ENCODE data around the gene ATXN1. TPM values are rescaled to one million over a fixed set of nuclear protein-coding genes. Genes with fewer than 3 reads are reported as not detected.

The ATXN1 gene
- total RNA-seq, 4 donors from 2014 or later, result 21.0 to 102 (median 51.1) TPM

DNA sequence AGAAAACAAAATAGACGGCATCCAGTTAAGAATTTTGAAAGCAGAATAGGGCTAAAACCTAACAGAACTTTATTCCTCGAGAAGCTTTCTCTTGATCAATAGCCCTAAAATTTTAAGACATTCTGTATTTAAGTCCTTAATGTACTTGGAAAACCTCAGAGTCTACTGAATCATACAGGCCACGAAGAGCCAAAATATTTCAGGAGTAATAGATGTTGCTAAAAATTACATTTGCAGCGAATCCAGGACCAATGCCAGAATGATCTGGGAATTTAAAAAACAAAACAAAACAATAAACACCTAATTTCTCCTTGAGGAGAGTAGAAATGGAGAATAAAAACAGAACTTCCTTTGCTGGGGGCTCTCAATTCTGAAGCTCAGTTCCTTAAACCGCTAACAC is 23.3 kb downstream of the ATXN1 start:
- Histone ChIP-seq H3K27ac (peak overlapping the region; percentile 36 to 78), H3K4me1 (peaks cover 0 to 15% of the 10 kb centered on the region in 2 donors), H3K9me3 (no peaks in the 10 kb centered on the region), H3K36me3 (no peaks in the 10 kb centered on the region), H3K27me3 (no peaks in the 10 kb centered on the region), H3K4me3 (no peak overlapping the region)
- no peak for TF ChIP-seq POLR2A (IDR thresholded peaks at IDR 0.05)
- TF ChIP-seq, protein P1, sequence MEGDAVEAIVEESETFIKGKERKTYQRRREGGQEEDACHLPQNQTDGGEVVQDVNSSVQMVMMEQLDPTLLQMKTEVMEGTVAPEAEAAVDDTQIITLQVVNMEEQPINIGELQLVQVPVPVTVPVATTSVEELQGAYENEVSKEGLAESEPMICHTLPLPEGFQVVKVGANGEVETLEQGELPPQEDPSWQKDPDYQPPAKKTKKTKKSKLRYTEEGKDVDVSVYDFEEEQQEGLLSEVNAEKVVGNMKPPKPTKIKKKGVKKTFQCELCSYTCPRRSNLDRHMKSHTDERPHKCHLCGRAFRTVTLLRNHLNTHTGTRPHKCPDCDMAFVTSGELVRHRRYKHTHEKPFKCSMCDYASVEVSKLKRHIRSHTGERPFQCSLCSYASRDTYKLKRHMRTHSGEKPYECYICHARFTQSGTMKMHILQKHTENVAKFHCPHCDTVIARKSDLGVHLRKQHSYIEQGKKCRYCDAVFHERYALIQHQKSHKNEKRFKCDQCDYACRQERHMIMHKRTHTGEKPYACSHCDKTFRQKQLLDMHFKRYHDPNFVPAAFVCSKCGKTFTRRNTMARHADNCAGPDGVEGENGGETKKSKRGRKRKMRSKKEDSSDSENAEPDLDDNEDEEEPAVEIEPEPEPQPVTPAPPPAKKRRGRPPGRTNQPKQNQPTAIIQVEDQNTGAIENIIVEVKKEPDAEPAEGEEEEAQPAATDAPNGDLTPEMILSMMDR (IDR thresholded peaks at IDR 0.05), result no peak
- no peak for DNase-seq
- intact Hi-C loops (cut with DNase I; ENCODE audit: low total_unique reads), result no loop called here

DNA sequence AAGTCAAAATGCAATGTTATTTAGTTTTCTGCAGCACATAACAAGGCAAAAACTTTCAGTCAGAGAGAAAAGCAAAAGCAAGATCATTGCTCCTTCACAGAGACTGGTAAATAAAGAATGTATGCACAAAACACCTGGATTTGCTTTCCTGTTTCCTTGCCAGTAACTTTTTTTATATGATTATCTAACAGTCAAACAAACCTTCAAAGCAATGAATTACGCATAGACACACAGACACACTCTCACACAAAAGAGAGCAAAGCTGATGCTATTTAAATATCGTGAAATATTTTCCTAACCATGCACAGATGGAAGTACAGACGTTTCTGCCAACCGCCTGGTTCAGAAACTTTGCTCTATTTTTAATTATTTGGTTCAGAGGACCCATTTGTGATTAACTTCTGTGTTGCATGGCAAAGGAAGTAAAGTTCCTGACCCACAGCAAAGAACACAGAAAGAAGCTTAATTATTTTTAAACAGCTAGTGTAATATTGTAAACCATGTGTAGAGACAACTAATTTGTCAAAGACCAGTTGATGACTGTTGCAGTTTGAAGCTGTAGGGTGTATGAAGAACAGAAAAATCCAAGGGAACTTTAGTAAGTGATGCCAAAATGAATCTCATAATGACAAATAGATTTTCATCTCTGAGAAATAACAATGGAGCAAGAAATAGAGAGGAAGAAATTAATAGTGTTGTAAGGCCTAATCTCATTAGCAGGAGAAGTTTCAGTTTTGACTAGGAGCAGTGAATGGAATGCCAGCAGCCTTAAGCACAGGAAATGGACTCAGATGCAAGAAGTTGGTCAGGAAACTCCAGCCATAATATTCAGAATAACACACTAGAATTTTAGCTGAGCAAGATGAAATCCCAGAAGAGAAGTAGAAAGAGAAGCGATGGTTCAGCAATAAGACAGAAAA is 24.1 kb downstream of the ATXN1 start:
- Histone ChIP-seq H3K4me1 (peaks cover 0 to 8% of the 10 kb centered on the region in 2 donors), H3K27me3 (no peaks in the 10 kb centered on the region), H3K27ac (peak overlapping the region; percentile 36 to 78), H3K36me3 (no peaks in the 10 kb centered on the region), H3K4me3 (no peak overlapping the region), H3K9me3 (no peaks in the 10 kb centered on the region)
- DNase-seq, result no peak
- TF ChIP-seq, protein P1 (IDR thresholded peaks at IDR 0.05), result no peak
- intact Hi-C loops (cut with DNase I; ENCODE audit: low total_unique reads), result no loop called here

DNA sequence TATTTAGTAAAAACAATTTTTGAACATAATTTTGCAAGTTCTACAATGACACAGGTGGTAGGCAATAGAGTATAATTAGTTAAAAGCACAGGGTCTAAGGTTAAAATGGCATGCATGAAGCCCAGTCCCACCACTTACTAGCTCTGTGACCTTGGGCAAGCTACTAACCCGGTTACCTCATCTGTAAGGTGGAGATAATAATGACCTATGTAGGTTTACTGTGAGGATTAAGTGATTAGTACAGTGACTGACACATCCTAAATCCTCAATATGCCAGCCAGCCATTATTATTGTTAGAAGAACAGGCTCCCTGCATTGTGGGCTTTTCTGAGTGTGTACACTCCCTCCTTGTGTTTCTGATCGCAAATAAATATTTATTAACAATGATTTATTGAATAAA is 26.2 kb downstream of the ATXN1 start:
- Histone ChIP-seq H3K36me3 (no peaks in the 10 kb centered on the region), H3K4me1 (peaks cover 4 to 5% of the 10 kb centered on the region in 2 donors), H3K9me3 (no peaks in the 10 kb centered on the region), H3K27me3 (no peaks in the 10 kb centered on the region), H3K27ac (no peak overlapping the region), H3K4me3 (no peak overlapping the region)
- intact Hi-C loops (cut with DNase I; ENCODE audit: low total_unique reads), result no loop called here
- TF ChIP-seq, protein P1 (IDR thresholded peaks at IDR 0.05), result no peak
- TF ChIP-seq POLR2A (IDR thresholded peaks at IDR 0.05), result no peak
- DNase-seq, result no peak

DNA sequence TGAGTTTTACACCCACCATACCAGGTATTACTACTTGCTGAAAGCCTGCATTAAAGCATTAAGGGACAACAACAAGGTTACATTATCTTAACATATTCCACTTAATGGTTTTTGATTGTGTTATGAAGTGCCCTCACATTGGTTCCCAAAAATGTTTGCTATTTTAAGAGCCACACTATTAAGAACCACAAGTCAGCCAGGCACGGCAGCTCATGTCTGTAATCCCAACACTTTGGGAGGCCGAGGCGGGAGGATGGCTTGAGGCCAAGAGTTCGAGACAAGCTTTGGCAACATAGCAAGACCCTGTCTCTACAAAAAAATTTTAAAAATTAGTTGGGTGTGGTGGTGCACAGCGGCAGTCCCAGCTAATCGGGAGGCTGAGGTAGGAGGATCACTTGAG is 28.2 kb downstream of the ATXN1 start:
- no peak overlapping the region for H3K27ac ChIP-seq
- no peaks in the 10 kb centered on the region for H3K27me3 ChIP-seq
- H3K9me3 ChIP-seq, result no peaks in the 10 kb centered on the region
- no peaks in the 10 kb centered on the region for H3K36me3 ChIP-seq
- no peak for DNase-seq
- intact Hi-C loops (cut with DNase I; ENCODE audit: low total_unique reads), result no loop called here
- H3K4me1 ChIP-seq, result peaks cover under 1 to 5% of the 10 kb centered on the region in 2 donors
- H3K4me3 ChIP-seq, result no peak overlapping the region
- TF ChIP-seq, protein P1 (IDR thresholded peaks at IDR 0.05), result no peak
- no peak for TF ChIP-seq POLR2A (IDR thresholded peaks at IDR 0.05)

DNA sequence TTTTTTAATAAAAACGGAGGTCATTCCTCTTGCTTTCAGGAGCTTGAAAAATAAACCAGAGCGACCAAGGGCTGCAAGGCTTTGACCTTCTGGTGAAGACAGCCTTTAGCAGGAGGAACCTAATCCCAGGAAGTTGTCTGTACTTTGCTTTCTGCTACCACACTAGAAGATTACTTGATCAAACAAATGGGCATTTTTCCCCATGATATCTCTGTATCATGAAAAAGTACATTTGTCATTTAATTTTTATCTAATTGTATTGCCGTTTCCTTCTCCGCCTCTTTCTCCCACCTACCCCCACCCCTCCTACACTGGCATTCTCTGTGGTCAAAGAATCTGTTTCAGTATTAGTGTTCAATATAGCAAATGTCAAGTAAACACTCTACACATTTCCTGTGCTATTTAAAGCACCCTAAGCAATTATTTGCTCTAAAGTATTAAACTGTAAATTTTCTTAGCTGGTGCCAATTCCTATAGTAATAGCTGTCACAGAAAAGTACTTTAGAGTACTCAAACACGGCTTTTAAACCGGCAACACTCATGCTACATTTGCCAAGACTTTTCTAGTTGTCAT is 29.7 kb downstream of the ATXN1 start:
- intact Hi-C loops (cut with DNase I; ENCODE audit: low total_unique reads), result no loop called here

More for the DNA sequence above, 29.7 kb downstream of the ATXN1 start:
- Histone ChIP-seq H3K27ac (peak overlapping the region in 1 of 2 donors; percentile 11), H3K9me3 (no peaks in the 10 kb centered on the region), H3K4me1 (peaks cover 5 to 9% of the 10 kb centered on the region in 2 donors), H3K27me3 (no peaks in the 10 kb centered on the region), H3K4me3 (no peak overlapping the region), H3K36me3 (no peaks in the 10 kb centered on the region)
- DNase-seq, result no peak
- TF ChIP-seq, protein P1 (IDR thresholded peaks at IDR 0.05), result no peak
- TF ChIP-seq POLR2A (IDR thresholded peaks at IDR 0.05), result no peak
